MM.1S (cell line): ENCODE data around the gene ARL2BP.

Experiments used
- CTCF ChIP-seq: fragments of 300-600 bp; sonication (generic); IDR thresholded peaks from 2 replicates; pipeline ENCODE4 v1.5.1; 2016; ENCODE audit warnings: antibody characterized with exemption, low read length, mixed read lengths
- EZH2 ChIP-seq: fragments of 300-600 bp; sonication (generic); optimal IDR thresholded peaks from 2 replicates; pipeline ENCODE3; 2017; ENCODE audit warnings: low read depth, mild to moderate bottlenecking, antibody characterized with exemption, low read length, mixed read lengths
- EZH2phosphoT487 ChIP-seq: fragments of 300-600 bp; sonication (generic); IDR thresholded peaks from 2 replicates; pipeline ENCODE4 v1.6.1; 2018; ENCODE audit warnings: antibody characterized with exemption, low read length

GRCh38 chr16:57265850-57266530 lies 20.9 kb downstream of the ARL2BP start:
- TF ChIP-seq CTCF: no peak
- no peak for TF ChIP-seq EZH2
- no peak for TF ChIP-seq EZH2phosphoT487
